ENCODE data around the gene TMEM178A.
A peak's percentile ranks its signal among the peaks of the same experiment; 100 is the strongest.

Gene TMEM178A

GRCh38 chr2:39733070-39733674 is 67.5 kb downstream of the TMEM178A start:
- Histone ChIP-seq H3K27me3 (no peaks in the 10 kb centered on the region), H3K9me3 (replicated peaks in 1 of 11) (peaks cover 0 to 19% (median 0%) of the 10 kb centered on the region in 11 experiments; a peak in 4 of 22 replicates), H3K4me2 (peak overlapping the region; percentile 5 to 85 (median 55); a peak in 20 of 22 replicates), H3K9ac (peak overlapping the region in 3 of 11 experiments; percentile 43 to 58 (median 47); a peak in 2 of 22 replicates), H3K4me3 (no peak overlapping the region), H4K20me1 (peaks cover 0 to 28% (median 17%) of the 10 kb centered on the region in 11 experiments; a peak in 14 of 22 replicates), H3K4me1 (peaks cover 31 to 61% (median 43%) of the 10 kb centered on the region in 10 experiments), H3K27ac (peak overlapping the region in 4 of 11 experiments; percentile 63 to 79 (median 67); a peak in 8 of 22 replicates), H3K36me3 (peaks cover 49 to 76% (median 60%) of the 10 kb centered on the region in 11 experiments)
- no peak; a peak in 1 of 22 replicates for TF ChIP-seq Cebpa-rat (IDR thresholded peaks at IDR 0.05)

DNA sequence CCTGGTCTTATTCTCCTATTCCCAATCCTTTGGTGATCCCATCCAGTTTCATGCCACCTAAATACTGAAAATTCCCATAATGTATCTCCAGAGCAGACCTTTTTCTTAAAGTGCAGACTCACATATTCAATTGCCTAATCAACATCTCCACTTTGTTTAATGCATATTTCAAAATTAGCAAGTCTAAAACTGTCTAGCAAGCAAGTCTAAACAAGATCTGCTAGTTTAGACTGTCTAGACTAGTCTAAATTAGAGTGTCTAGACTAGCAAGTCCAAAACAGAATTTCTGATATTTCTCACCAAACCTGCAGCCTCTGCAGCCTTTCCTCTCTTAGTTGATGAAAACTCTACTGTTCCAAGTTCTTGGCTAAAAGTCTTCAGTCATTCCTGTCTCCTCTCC is 68.7 kb downstream of the TMEM178A start:
- Histone ChIP-seq H3K4me2 (peak overlapping the region in 8 of 11 experiments; percentile 33 to 85 (median 63); a peak in 11 of 22 replicates), H3K27ac (peak overlapping the region in 1 of 11 experiments; percentile 69; a peak in 3 of 22 replicates), H3K27me3 (no peaks in the 10 kb centered on the region), H3K9ac (no peak overlapping the region), H3K4me1 (peaks cover 36 to 53% (median 45%) of the 10 kb centered on the region in 10 experiments), H3K36me3 (peaks cover 59 to 88% (median 71%) of the 10 kb centered on the region in 11 experiments), H3K4me3 (no peak overlapping the region), H3K9me3 (replicated peaks in 1 of 11) (peaks cover 0 to 19% (median 0%) of the 10 kb centered on the region in 11 experiments; a peak in 4 of 22 replicates), H4K20me1 (peaks cover 0 to 29% (median 17%) of the 10 kb centered on the region in 11 experiments; a peak in 14 of 22 replicates)
- no peak for TF ChIP-seq Cebpa-rat (IDR thresholded peaks at IDR 0.05)

DNA sequence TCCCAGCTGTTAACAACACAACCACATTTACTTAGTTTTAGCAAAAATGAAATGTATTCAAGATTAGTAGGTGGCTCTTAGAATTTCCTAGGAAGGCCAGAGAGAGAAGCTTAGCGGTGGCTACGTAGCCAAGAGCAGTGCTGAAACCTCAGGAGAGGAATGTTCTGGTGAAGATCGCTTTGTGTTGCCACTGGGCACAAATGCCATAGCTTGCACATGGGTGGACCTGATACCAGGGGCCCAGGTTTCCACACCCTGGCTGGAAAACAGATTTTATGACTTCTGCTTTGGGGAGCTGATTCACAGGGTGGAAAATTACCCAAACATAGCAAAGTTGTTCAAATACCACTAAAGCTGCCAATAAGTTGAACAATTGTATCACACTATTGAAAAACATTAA is 69.9 kb downstream of the TMEM178A start:
- H3K9ac ChIP-seq: no peak overlapping the region
- H3K27ac ChIP-seq: no peak overlapping the region
- H3K4me1 ChIP-seq: peaks cover 38 to 55% (median 47%) of the 10 kb centered on the region in 10 experiments
- H3K36me3 ChIP-seq: peaks cover 67 to 88% (median 75%) of the 10 kb centered on the region in 11 experiments
- no peak overlapping the region for H3K4me3 ChIP-seq
- no peaks in the 10 kb centered on the region for H3K27me3 ChIP-seq
- 0 out of 22 replicates have a peak overlapping the region, but pooled peaks of 1 of the 11 experiments have one; percentile 80 for H3K4me2 ChIP-seq
- no peak for TF ChIP-seq Cebpa-rat (IDR thresholded peaks at IDR 0.05)
- H3K9me3 ChIP-seq (replicated peaks in 1 of 11): peaks cover 0 to 19% (median 0%) of the 10 kb centered on the region in 11 experiments; a peak in 3 of 22 replicates
- peaks cover 0 to 35% (median 17%) of the 10 kb centered on the region in 11 experiments; a peak in 14 of 22 replicates for H4K20me1 ChIP-seq

GRCh38 chr2:39736640-39737039 is 70.9 kb downstream of the TMEM178A start:
- TF ChIP-seq Cebpa-rat (IDR thresholded peaks at IDR 0.05): no peak
- Histone ChIP-seq H3K9ac (no peak overlapping the region), H3K36me3 (peaks cover 77 to 91% (median 84%) of the 10 kb centered on the region in 11 experiments)

DNA sequence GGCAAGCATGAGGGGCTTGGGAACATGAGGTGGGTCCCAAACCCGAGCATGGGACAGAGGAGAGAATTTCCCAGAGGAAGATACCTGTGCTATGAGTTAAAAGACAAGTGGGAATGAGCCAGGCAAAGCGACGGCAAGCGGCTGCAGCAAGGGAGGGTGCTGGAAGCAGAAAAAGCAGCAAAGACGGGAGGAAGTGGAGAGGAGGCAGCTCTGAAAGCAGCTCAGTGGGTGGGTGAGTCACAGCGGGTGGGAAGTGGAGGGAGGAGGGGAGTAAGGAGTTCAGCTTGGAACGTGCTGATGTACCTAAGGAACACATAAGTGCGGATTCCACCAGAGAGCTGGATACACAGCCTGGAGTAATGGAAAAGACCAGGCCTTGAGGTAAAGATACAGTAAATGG is 71.9 kb downstream of the TMEM178A start:
- Histone ChIP-seq H4K20me1 (peaks cover 0 to 32% (median 9%) of the 10 kb centered on the region in 11 experiments; a peak in 13 of 22 replicates), H3K27me3 (no peaks in the 10 kb centered on the region), H3K9ac (no peak overlapping the region), H3K9me3 (replicated peaks in 1 of 11) (peaks cover 0 to 17% (median 0%) of the 10 kb centered on the region in 11 experiments; a peak in 3 of 22 replicates), H3K4me1 (peaks cover 22 to 43% (median 30%) of the 10 kb centered on the region in 10 experiments), H3K4me3 (no peak overlapping the region), H3K36me3 (peaks cover 86 to 98% (median 94%) of the 10 kb centered on the region in 11 experiments), H3K27ac (no peak overlapping the region), H3K4me2 (peak overlapping the region in 4 of 11 experiments; percentile 3 to 30 (median 17); a peak in 3 of 22 replicates)
- TF ChIP-seq Cebpa-rat (IDR thresholded peaks at IDR 0.05): no peak

More at GRCh38 chr2:39736640-39737039, 70.9 kb downstream of the TMEM178A start:
- H3K27me3 ChIP-seq: no peaks in the 10 kb centered on the region
- peaks cover 0 to 17% (median 0%) of the 10 kb centered on the region in 11 experiments; a peak in 3 of 22 replicates for H3K9me3 ChIP-seq (replicated peaks in 1 of 11)
- no peak overlapping the region for H3K4me3 ChIP-seq
- no peak overlapping the region for H3K4me2 ChIP-seq
- peaks cover 0 to 35% (median 17%) of the 10 kb centered on the region in 11 experiments; a peak in 14 of 22 replicates for H4K20me1 ChIP-seq
- no peak overlapping the region for H3K27ac ChIP-seq
- peaks cover 32 to 53% (median 40%) of the 10 kb centered on the region in 10 experiments for H3K4me1 ChIP-seq

- Histone ChIP-seq H3K9ac (no peak overlapping the region), H3K27ac (no peak overlapping the region), H3K4me2 (no peak overlapping the region), H3K4me1 (peaks cover 9 to 36% (median 18%) of the 10 kb centered on the region in 10 experiments), H3K27me3 (no peaks in the 10 kb centered on the region), H3K9me3 (replicated peaks in 1 of 11) (peaks cover 0 to 17% (median 0%) of the 10 kb centered on the region in 11 experiments; a peak in 3 of 22 replicates), H3K4me3 (no peak overlapping the region), H3K36me3 (peaks cover 88 to 100% (median 97%) of the 10 kb centered on the region in 11 experiments), H4K20me1 (peaks cover 0 to 26% (median 4%) of the 10 kb centered on the region in 11 experiments; a peak in 5 of 22 replicates)
- no peak for TF ChIP-seq Cebpa-rat (IDR thresholded peaks at IDR 0.05)
Measured at GRCh38 chr2:39738936-39739335, 73.2 kb downstream of the TMEM178A start.

DNA sequence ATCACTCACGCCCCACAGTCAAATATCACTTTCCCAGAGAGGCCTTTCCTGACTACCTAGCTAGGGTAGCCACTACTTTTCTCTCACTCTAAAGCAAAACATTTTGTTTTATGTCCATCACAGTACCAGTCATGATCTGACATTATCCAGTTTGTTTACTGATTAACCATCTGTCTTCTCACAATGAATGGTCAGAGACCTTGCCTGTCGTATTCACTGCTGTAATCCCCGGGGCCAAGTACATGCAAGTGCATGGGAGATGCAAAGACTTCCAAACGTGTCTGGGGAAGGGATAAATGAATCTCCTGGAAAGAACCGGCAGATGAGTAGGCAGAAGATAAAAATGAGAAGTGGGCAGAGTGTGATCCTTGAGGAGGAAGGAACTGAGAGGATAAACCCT is 73.7 kb downstream of the TMEM178A start:
- H3K27ac ChIP-seq: no peak overlapping the region
- H3K4me3 ChIP-seq: no peak overlapping the region
- TF ChIP-seq Cebpa-rat (IDR thresholded peaks at IDR 0.05): no peak
- H3K9ac ChIP-seq: no peak overlapping the region
- H3K36me3 ChIP-seq: peaks cover 88 to 100% (median 98%) of the 10 kb centered on the region in 11 experiments
- H4K20me1 ChIP-seq: peaks cover 0 to 23% (median 4%) of the 10 kb centered on the region in 11 experiments; a peak in 3 of 22 replicates
- H3K27me3 ChIP-seq: no peaks in the 10 kb centered on the region
- H3K4me2 ChIP-seq: peak overlapping the region in 2 of 11 experiments; percentile 17 to 18; a peak in 4 of 22 replicates
- peaks cover 0 to 17% (median 0%) of the 10 kb centered on the region in 11 experiments; a peak in 3 of 22 replicates for H3K9me3 ChIP-seq (replicated peaks in 1 of 11)
- peaks cover 5 to 36% (median 13%) of the 10 kb centered on the region in 10 experiments; a peak in 18 of 20 replicates for H3K4me1 ChIP-seq

DNA sequence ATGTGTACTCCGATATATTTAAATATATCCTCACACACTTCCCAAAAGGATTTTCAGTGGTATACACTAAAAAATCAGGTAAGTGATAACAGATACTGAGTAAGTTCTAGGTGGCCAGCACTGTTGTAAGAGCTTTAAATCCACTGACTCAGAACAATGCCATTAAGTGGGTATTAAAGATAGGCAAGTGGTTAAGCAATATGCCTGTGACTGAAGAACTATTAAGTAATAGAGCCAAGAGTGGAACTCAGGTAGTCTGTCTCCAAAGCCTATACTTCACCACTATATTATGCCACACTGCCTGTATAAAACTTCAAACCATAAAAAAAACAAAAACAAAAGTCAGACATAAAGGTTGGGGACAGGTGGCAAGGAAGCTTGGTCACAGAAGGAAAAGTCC is 76.2 kb downstream of the TMEM178A start:
- H3K4me3 ChIP-seq: no peak overlapping the region
- TF ChIP-seq Cebpa-rat (IDR thresholded peaks at IDR 0.05): no peak
- peaks cover 72 to 100% (median 93%) of the 10 kb centered on the region in 11 experiments for H3K36me3 ChIP-seq
- H3K4me2 ChIP-seq: no peak overlapping the region
- H3K4me1 ChIP-seq: peaks cover 0 to 32% (median 5%) of the 10 kb centered on the region in 10 experiments; a peak in 8 of 20 replicates
- H4K20me1 ChIP-seq: peaks cover 0 to 23% (median 4%) of the 10 kb centered on the region in 11 experiments; a peak in 1 of 22 replicates
- no peak overlapping the region for H3K9ac ChIP-seq
- H3K27me3 ChIP-seq: no peaks in the 10 kb centered on the region
- no peak overlapping the region for H3K27ac ChIP-seq
- H3K9me3 ChIP-seq (replicated peaks in 1 of 11): peaks cover 0 to 11% (median 0%) of the 10 kb centered on the region in 11 experiments; a peak in 2 of 22 replicates

Measured in BLaER1 treated with 17β-estradiol and CSF1 and Interleukin-3, amounts not matched to agents 10 nM and 100 nM (cell line).